GM23338 (cell line): ENCODE results near the gene CPSF2.

Source experiments
- CREB1 ChIP-seq: fragments of 250-450 bp; sonication (Bioruptor Pico); IDR thresholded peaks from 2 replicates; pipeline ENCODE4 v1.5.0; 2020; ENCODE audit warnings: low read depth, mild to moderate bottlenecking, moderate library complexity
- EZH2 ChIP-seq: fragments of 200-600 bp; sonication (generic); IDR thresholded peaks from one replicate; pipeline ENCODE4 v1.8.0; 2017; ENCODE audit warnings: antibody characterized with exemption, mild to moderate bottlenecking, low read depth; ENCODE audit not compliant: unreplicated experiment
- EZH2phosphoT487 ChIP-seq: fragments of 200-600 bp; sonication (generic); IDR thresholded peaks from one replicate; pipeline ENCODE4 v1.8.1; 2018; ENCODE audit warnings: antibody characterized with exemption; ENCODE audit not compliant: unreplicated experiment
- JUNB ChIP-seq: IDR thresholded peaks from one replicate; pipeline ENCODE4 v1.6.1; 2016; ENCODE audit warnings: antibody characterized with exemption; ENCODE audit not compliant: unreplicated experiment
- POLR2AphosphoS5 ChIP-seq: IDR thresholded peaks from 2 replicates; pipeline ENCODE4 v1.6.1; 2016; ENCODE audit warnings: antibody characterized with exemption, low read depth
- ZNF114 ChIP-seq: fragments of 250-450 bp; sonication (Bioruptor Pico); IDR thresholded peaks from 2 replicates; pipeline ENCODE4 v1.5.0; 2020; ENCODE audit warnings: mild to moderate bottlenecking, moderate library complexity
- TF ChIP-seq, protein P1 (sequence below), 2 experiments: fragments of 200-600 bp in 1 of 2; sonication (generic) in 1 of 2; conservative IDR thresholded peaks; 2 replicates each; pipeline versions ENCODE4 v1.5.1 to v1.6.1; 2016 to 2017; ENCODE audit warnings: antibody characterized with exemption in 2 of 2, low read depth in 2 of 2, mild to moderate bottlenecking in 2 of 2, moderate library complexity in 1 of 2
- TF ChIP-seq, protein P2 (sequence below): IDR thresholded peaks from 2 replicates; pipeline ENCODE4 v1.6.1; 2016; ENCODE audit warnings: antibody characterized with exemption
- TF ChIP-seq, protein P3 (sequence below): IDR thresholded peaks from one replicate; pipeline ENCODE4 v1.6.1; 2018; ENCODE audit warnings: antibody characterized with exemption; ENCODE audit not compliant: unreplicated experiment

DNA sequence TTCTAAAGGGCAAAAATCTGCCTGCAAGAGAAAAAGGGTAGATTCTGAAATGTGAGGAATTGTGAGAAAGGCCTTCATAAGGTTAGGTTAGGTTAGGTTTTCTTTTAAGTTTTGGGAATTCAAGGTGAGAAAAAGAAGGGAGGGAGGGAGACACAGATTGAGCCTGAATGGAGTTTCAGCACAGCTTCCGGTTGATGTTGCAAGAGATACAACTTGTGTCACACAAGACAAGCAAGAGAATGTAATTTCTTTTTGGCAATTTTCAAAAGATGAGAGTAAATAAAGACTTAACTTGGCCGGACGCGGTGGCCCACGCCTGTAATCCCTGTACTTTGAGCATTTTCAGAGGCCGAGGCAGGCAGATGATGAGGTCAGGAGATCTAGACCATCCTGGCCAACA is 63.8 kb downstream of the CPSF2 start:
- TF ChIP-seq POLR2AphosphoS5 (no peak), EZH2 (no peak), EZH2phosphoT487 (no peak), JUNB (no peak), ZNF114 (CRISPR knock-in tag) (no peak), CREB1 (CRISPR knock-in tag) (no peak)
- TF ChIP-seq, protein P1, sequence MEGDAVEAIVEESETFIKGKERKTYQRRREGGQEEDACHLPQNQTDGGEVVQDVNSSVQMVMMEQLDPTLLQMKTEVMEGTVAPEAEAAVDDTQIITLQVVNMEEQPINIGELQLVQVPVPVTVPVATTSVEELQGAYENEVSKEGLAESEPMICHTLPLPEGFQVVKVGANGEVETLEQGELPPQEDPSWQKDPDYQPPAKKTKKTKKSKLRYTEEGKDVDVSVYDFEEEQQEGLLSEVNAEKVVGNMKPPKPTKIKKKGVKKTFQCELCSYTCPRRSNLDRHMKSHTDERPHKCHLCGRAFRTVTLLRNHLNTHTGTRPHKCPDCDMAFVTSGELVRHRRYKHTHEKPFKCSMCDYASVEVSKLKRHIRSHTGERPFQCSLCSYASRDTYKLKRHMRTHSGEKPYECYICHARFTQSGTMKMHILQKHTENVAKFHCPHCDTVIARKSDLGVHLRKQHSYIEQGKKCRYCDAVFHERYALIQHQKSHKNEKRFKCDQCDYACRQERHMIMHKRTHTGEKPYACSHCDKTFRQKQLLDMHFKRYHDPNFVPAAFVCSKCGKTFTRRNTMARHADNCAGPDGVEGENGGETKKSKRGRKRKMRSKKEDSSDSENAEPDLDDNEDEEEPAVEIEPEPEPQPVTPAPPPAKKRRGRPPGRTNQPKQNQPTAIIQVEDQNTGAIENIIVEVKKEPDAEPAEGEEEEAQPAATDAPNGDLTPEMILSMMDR (conservative IDR thresholded peaks at IDR 0.05; ENCODE audit: low read depth in 2 of 2), result no peak
- TF ChIP-seq, protein P2, sequence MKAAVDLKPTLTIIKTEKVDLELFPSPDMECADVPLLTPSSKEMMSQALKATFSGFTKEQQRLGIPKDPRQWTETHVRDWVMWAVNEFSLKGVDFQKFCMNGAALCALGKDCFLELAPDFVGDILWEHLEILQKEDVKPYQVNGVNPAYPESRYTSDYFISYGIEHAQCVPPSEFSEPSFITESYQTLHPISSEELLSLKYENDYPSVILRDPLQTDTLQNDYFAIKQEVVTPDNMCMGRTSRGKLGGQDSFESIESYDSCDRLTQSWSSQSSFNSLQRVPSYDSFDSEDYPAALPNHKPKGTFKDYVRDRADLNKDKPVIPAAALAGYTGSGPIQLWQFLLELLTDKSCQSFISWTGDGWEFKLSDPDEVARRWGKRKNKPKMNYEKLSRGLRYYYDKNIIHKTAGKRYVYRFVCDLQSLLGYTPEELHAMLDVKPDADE, result no peak
- TF ChIP-seq, protein P3, sequence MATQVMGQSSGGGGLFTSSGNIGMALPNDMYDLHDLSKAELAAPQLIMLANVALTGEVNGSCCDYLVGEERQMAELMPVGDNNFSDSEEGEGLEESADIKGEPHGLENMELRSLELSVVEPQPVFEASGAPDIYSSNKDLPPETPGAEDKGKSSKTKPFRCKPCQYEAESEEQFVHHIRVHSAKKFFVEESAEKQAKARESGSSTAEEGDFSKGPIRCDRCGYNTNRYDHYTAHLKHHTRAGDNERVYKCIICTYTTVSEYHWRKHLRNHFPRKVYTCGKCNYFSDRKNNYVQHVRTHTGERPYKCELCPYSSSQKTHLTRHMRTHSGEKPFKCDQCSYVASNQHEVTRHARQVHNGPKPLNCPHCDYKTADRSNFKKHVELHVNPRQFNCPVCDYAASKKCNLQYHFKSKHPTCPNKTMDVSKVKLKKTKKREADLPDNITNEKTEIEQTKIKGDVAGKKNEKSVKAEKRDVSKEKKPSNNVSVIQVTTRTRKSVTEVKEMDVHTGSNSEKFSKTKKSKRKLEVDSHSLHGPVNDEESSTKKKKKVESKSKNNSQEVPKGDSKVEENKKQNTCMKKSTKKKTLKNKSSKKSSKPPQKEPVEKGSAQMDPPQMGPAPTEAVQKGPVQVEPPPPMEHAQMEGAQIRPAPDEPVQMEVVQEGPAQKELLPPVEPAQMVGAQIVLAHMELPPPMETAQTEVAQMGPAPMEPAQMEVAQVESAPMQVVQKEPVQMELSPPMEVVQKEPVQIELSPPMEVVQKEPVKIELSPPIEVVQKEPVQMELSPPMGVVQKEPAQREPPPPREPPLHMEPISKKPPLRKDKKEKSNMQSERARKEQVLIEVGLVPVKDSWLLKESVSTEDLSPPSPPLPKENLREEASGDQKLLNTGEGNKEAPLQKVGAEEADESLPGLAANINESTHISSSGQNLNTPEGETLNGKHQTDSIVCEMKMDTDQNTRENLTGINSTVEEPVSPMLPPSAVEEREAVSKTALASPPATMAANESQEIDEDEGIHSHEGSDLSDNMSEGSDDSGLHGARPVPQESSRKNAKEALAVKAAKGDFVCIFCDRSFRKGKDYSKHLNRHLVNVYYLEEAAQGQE, result no peak
